PC-9 (cell line): ENCODE measurements around the gene COLQ. TPM values are rescaled to one million over a fixed set of nuclear protein-coding genes. Genes with fewer than 3 reads are reported as not detected.

ENCODE experiments used
- BruUV-seq: library from RNA; stranded (reverse); fragments of 400-500 nt; replicated peaks from 2 replicates; lab custom pipeline; 2021; lab: Mats Ljungman, UMichigan
- CTCF ChIA-PET: fragments of 300-600 bp; sonication (Branson Sonifier 250); formaldehyde crosslinking; loops from one replicate; lab custom pipeline; 2022; ENCODE audit warnings: antibody characterized with exemption; lab: Charles Lee
- POLR2A ChIA-PET: fragments of 300-600 bp; sonication (Branson Sonifier 250); formaldehyde crosslinking; loops from one replicate; lab custom pipeline; 2022; ENCODE audit warnings: antibody characterized with exemption; ENCODE audit not compliant: unreplicated experiment; lab: Charles Lee
- DNase-seq, 2 experiments: peaks; one replicate each; pipeline versions ENCODE4 v3.0.0 to v3.0.0-alpha.2; 2015 to 2022; ENCODE audit warnings: mixed read lengths in 1 of 2
- H2AFZ ChIP-seq: fragments of 200-600 bp; sonication (generic); 2 replicates; pipeline ENCODE4 v1.8.1; 2017; ENCODE audit warnings: antibody characterized with exemption
- H3F3A ChIP-seq: fragments of 200-600 bp; sonication (generic); 2 replicates; pipeline ENCODE4 v1.8.1; 2017; ENCODE audit warnings: antibody characterized with exemption, mild to moderate bottlenecking, low read depth; ENCODE audit not compliant: insufficient read depth
- H3K27ac ChIP-seq: fragments of 200-600 bp; sonication (generic); 2 replicates; pipeline ENCODE4 v1.6.1; 2016; ENCODE audit warnings: mixed run types
- H3K27me3 ChIP-seq: fragments of 200-600 bp; sonication (generic); 2 replicates; pipeline ENCODE4 v1.6.1; 2016; ENCODE audit warnings: low read depth, mixed run types; ENCODE audit not compliant: insufficient read depth
- H3K36me3 ChIP-seq: fragments of 200-600 bp; sonication (generic); 2 replicates; pipeline ENCODE4 v1.6.1; 2016; ENCODE audit warnings: low read depth, mixed run types
- H3K4me1 ChIP-seq: fragments of 200-600 bp; sonication (generic); replicated peaks from 2 replicates; pipeline ENCODE4 v1.6.1; 2016; ENCODE audit warnings: mixed run types; ENCODE audit not compliant: insufficient read depth
- H3K4me2 ChIP-seq: fragments of 200-600 bp; sonication (generic); 2 replicates; pipeline ENCODE4 v1.6.1; 2017; ENCODE audit warnings: mixed run types
- H3K4me3 ChIP-seq: fragments of 200-600 bp; sonication (generic); 2 replicates; pipeline ENCODE4 v1.6.1; 2016; ENCODE audit warnings: mixed run types
- H3K79me2 ChIP-seq: fragments of 200-600 bp; sonication (generic); 2 replicates; pipeline ENCODE4 v1.6.1; 2017; ENCODE audit warnings: low read depth, mixed run types
- H3K9me2 ChIP-seq: fragments of 200-600 bp; sonication (generic); 2 replicates; pipeline ENCODE4 v1.8.1; 2017; ENCODE audit warnings: mild to moderate bottlenecking; ENCODE audit not compliant: insufficient read depth
- H3K9me3 ChIP-seq: fragments of 200-600 bp; sonication (generic); 2 replicates; pipeline ENCODE4 v1.8.1; 2016; ENCODE audit warnings: low read depth; ENCODE audit not compliant: insufficient read depth
- H4K20me1 ChIP-seq: fragments of 200-600 bp; sonication (generic); 2 replicates; pipeline ENCODE4 v1.8.1; 2017; ENCODE audit not compliant: insufficient read depth
- EZH2 ChIP-seq: fragments of 200-600 bp; sonication (generic); IDR thresholded peaks from 2 replicates; pipeline ENCODE4 v1.8.0; 2017; ENCODE audit warnings: antibody characterized with exemption, low read depth
- intact Hi-C: fragments of 100-400 bp; cut with micrococcal nuclease; formaldehyde crosslinking; loops from one replicate; pipeline ENCODE4 v1.10.0; 2022; ENCODE audit not compliant: unreplicated experiment
- total RNA-seq: library from RNA; stranded (reverse); gene quantifications from 2 replicates; pipeline ENCODE4 v1.2.3, GENCODE V29; 2021
- TF ChIP-seq, protein P1 (sequence below): fragments of 200-600 bp; sonication (generic); conservative IDR thresholded peaks from 2 replicates; pipeline ENCODE4 v1.6.1; 2017; ENCODE audit warnings: mixed run types, antibody characterized with exemption, mild to moderate bottlenecking, moderate library complexity

Gene COLQ
- total RNA-seq, 1 experiment from 2014 or later: 0.79 TPM

DNA sequence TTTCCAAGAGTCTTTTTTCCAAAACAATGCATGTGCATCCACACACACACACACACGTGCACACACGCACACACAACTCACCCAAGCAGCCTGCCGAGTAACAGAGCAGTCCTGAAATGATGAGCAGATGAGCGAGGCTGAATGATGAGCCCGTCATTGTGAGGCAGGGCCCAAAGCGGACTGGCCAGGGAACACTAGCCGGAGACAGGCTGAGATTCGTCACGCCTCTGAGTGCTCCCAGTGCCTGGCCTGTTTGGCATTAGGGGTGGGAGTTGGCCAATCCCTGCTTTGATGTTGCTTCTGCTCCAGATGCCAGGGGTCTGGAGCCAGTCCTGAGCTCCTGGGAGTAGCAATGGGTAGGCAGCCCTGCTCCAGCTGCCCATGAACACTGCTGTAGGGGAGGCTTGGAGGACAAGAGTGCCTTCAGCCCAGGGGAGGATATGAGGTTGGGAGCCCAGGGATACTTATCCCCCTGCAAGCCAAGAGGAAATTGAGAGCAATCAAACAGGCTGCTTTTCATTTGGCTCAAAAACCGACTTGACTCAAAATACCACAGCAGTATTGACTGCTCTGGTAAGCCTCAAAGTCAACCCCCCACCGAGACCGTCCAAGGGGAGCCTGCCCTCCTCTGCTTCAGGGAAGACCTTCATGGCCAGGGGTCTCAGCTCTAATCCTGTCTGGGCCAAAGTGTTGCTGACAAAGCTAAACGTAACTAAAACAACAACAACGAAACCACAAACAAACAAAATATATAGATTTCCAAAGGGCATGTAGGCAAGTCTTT lies 22.9 kb downstream of the COLQ start:
- H3K9me3 ChIP-seq: no peaks in the 10 kb centered on the region
- no peak overlapping the region for H3K4me3 ChIP-seq
- no peaks in the 10 kb centered on the region for H3F3A ChIP-seq
- H3K4me1 ChIP-seq: no peaks in the 10 kb centered on the region
- H2AFZ ChIP-seq: no peak overlapping the region
- CTCF ChIA-PET: no interaction called here
- no peaks in the 10 kb centered on the region for H3K36me3 ChIP-seq
- no TSS peak for BruUV-seq
- no peak overlapping the region for H3K27ac ChIP-seq
- no peaks in the 10 kb centered on the region for H4K20me1 ChIP-seq
- TF ChIP-seq EZH2: no peak
- TF ChIP-seq, protein P1, sequence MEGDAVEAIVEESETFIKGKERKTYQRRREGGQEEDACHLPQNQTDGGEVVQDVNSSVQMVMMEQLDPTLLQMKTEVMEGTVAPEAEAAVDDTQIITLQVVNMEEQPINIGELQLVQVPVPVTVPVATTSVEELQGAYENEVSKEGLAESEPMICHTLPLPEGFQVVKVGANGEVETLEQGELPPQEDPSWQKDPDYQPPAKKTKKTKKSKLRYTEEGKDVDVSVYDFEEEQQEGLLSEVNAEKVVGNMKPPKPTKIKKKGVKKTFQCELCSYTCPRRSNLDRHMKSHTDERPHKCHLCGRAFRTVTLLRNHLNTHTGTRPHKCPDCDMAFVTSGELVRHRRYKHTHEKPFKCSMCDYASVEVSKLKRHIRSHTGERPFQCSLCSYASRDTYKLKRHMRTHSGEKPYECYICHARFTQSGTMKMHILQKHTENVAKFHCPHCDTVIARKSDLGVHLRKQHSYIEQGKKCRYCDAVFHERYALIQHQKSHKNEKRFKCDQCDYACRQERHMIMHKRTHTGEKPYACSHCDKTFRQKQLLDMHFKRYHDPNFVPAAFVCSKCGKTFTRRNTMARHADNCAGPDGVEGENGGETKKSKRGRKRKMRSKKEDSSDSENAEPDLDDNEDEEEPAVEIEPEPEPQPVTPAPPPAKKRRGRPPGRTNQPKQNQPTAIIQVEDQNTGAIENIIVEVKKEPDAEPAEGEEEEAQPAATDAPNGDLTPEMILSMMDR: no peak
- no peak for DNase-seq
- no peaks in the 10 kb centered on the region for H3K9me2 ChIP-seq
- POLR2A ChIA-PET: no interaction called here
- intact Hi-C loops: no loop called here
- H3K79me2 ChIP-seq: no peaks in the 10 kb centered on the region
- H3K27me3 ChIP-seq: peaks cover 14% of the 10 kb centered on the region
- no peak overlapping the region for H3K4me2 ChIP-seq

DNA sequence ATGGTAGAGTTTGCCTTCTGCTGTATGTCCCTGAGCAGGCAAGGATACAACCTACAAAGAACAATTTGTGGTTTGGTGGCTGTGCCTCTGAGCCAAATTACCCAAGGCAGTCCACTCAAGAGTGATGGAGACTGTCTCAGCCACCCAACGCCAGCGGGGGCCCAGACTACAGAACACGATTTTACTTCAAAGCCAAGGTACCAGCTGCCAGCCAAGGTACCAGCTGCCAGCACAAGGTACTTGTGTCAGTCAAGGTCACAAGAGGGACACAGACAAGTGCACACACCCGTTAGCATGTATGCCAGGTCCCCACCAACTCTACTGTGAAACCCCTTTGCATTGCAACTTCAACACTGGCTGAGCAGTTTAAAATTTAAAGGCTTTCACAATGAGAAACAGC lies 23.5 kb downstream of the COLQ start:
- DNase-seq: no peak
- H3K36me3 ChIP-seq: no peaks in the 10 kb centered on the region
- H3F3A ChIP-seq: no peaks in the 10 kb centered on the region
- no peaks in the 10 kb centered on the region for H3K79me2 ChIP-seq
- no peaks in the 10 kb centered on the region for H3K4me1 ChIP-seq
- no peaks in the 10 kb centered on the region for H3K9me3 ChIP-seq
- intact Hi-C loops: no loop called here
- no peak overlapping the region for H3K4me2 ChIP-seq
- H2AFZ ChIP-seq: no peak overlapping the region
- H4K20me1 ChIP-seq: no peaks in the 10 kb centered on the region
- ChIA-PET POLR2A (no interaction called here), CTCF (no interaction called here)
- H3K9me2 ChIP-seq: no peaks in the 10 kb centered on the region
- TF ChIP-seq EZH2: no peak
- TF ChIP-seq, protein P1: no peak
- no TSS peak for BruUV-seq
- no peak overlapping the region for H3K4me3 ChIP-seq
- peaks cover 14% of the 10 kb centered on the region for H3K27me3 ChIP-seq
- H3K27ac ChIP-seq: no peak overlapping the region

DNA sequence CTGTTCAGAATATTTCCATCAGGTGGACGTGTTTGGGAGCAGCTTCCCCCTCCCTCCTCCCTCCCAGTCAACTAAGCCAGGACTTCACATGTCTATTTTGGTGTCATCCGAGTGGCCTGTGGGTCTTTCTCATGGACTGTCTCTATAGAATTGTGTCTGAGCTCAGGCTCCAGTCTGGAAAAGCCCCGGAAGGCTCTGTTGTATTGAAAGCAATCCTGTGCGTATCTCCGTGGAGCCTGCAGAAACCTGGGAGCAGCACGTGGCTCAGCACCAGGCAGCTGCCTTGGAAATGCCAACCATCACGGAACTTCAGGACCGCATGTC lies 25.2 kb downstream of the COLQ start:
- Histone ChIP-seq H4K20me1 (no peaks in the 10 kb centered on the region), H3K27ac (no peak overlapping the region), H3K79me2 (no peaks in the 10 kb centered on the region), H3K4me1 (no peaks in the 10 kb centered on the region), H3F3A (no peaks in the 10 kb centered on the region), H3K4me2 (no peak overlapping the region), H3K9me3 (no peaks in the 10 kb centered on the region), H3K27me3 (peaks cover 11% of the 10 kb centered on the region), H2AFZ (no peak overlapping the region), H3K4me3 (no peak overlapping the region), H3K9me2 (no peaks in the 10 kb centered on the region), H3K36me3 (no peaks in the 10 kb centered on the region)
- POLR2A ChIA-PET: interaction anchor here (0.5 kb wide), 1 partner anchor 53 kb away, joined by 9 read pairs; no protein-coding TSS in a partner anchor
- DNase-seq: no peak
- CTCF ChIA-PET: no interaction called here
- intact Hi-C loops: no loop called here
- BruUV-seq: no TSS peak
- TF ChIP-seq, protein P1: no peak
- TF ChIP-seq EZH2: no peak
